ENCODE data around the gene ZNF423.

- TF ChIP-seq SP1 (IDR thresholded peaks at IDR 0.05), result no peak
- TF ChIP-seq ARNT (IDR thresholded peaks at IDR 0.05), result no peak
- TF ChIP-seq SUZ12 (IDR thresholded peaks at IDR 0.05), result no peak
- no peak for TF ChIP-seq FOXK2 (IDR thresholded peaks at IDR 0.05)
- no peak for TF ChIP-seq LEF1 (IDR thresholded peaks at IDR 0.05; ENCODE audit: borderline replicate concordance)
- no peak for TF ChIP-seq FOXA1 (IDR thresholded peaks at IDR 0.05)
- no peak for TF ChIP-seq BHLHE40 (IDR thresholded peaks at IDR 0.05; ENCODE audit: borderline replicate concordance)
- TF ChIP-seq, protein P1, sequence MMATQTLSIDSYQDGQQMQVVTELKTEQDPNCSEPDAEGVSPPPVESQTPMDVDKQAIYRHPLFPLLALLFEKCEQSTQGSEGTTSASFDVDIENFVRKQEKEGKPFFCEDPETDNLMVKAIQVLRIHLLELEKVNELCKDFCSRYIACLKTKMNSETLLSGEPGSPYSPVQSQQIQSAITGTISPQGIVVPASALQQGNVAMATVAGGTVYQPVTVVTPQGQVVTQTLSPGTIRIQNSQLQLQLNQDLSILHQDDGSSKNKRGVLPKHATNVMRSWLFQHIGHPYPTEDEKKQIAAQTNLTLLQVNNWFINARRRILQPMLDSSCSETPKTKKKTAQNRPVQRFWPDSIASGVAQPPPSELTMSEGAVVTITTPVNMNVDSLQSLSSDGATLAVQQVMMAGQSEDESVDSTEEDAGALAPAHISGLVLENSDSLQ (IDR thresholded peaks at IDR 0.05), result no peak
- TF ChIP-seq HDGF (IDR thresholded peaks at IDR 0.05; ENCODE audit: borderline replicate concordance), result no peak
- TF ChIP-seq CTBP1 (IDR thresholded peaks at IDR 0.05; ENCODE audit: borderline replicate concordance), result no peak
- no peak for TF ChIP-seq FOXM1 (IDR thresholded peaks at IDR 0.05; ENCODE audit: borderline replicate concordance)
- TF ChIP-seq L3MBTL2 (conservative IDR thresholded peaks at IDR 0.05), result no peak
- TF ChIP-seq ZNF384 (IDR thresholded peaks at IDR 0.05), result no peak
These were observed 197.4 kb downstream of the ZNF423 start for GRCh38 chr16:49658531-49658930.
